GM12872 (cell line): ENCODE data around the gene CSAD.
A peak's percentile ranks its signal among the peaks of the same experiment; 100 is the strongest.

Experiments
- TF ChIP-seq, protein P1 (sequence below): IDR thresholded peaks from 3 replicates; pipeline ENCODE4 v1.5.1; 2011; ENCODE audit warnings: low read depth, mild to moderate bottlenecking, low read length, moderate library complexity; ENCODE audit not compliant: insufficient read depth

Gene CSAD

DNA sequence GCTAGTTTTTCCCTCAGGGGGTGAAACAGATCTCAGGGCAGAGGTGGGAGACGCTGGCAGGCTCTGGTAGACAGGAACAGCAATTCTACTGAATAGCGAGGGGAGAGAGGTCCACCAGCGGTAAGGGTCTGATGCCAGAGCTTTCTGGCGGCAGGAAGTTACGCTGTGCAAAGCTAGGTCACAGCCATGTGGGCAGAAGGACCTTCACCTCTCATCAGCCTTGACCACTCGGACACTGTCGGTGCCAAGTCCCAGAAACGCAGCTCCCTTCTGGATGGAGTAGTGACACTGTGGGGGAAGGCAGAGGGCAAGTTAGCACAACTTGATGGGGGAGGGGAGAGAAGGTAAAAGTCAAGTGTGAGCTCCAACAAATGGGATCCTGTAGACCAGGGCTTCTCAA, 10.5 kb downstream of the CSAD start:
- TF ChIP-seq, protein P1, sequence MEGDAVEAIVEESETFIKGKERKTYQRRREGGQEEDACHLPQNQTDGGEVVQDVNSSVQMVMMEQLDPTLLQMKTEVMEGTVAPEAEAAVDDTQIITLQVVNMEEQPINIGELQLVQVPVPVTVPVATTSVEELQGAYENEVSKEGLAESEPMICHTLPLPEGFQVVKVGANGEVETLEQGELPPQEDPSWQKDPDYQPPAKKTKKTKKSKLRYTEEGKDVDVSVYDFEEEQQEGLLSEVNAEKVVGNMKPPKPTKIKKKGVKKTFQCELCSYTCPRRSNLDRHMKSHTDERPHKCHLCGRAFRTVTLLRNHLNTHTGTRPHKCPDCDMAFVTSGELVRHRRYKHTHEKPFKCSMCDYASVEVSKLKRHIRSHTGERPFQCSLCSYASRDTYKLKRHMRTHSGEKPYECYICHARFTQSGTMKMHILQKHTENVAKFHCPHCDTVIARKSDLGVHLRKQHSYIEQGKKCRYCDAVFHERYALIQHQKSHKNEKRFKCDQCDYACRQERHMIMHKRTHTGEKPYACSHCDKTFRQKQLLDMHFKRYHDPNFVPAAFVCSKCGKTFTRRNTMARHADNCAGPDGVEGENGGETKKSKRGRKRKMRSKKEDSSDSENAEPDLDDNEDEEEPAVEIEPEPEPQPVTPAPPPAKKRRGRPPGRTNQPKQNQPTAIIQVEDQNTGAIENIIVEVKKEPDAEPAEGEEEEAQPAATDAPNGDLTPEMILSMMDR, result no peak

DNA sequence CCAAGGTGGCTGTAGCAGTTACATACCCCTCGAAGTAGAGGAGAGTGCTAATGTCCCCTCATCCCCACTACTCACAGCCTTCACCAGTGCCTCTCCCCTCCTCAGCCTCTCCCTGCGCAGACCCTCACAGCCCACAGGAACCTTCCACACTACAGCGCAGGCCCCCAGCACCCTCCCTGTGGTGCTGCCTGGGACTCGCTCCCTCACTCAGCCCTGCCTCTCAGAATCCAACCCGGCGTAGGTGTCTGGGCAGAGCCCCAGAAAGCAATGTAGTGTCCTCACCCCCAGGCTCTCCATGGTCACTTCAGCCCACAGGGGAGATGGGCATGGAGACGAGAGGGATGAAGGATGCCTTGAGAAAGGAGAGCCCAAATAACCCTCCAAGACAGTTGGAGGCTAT, 11.1 kb downstream of the CSAD start:
- TF ChIP-seq, protein P1, result no peak

DNA sequence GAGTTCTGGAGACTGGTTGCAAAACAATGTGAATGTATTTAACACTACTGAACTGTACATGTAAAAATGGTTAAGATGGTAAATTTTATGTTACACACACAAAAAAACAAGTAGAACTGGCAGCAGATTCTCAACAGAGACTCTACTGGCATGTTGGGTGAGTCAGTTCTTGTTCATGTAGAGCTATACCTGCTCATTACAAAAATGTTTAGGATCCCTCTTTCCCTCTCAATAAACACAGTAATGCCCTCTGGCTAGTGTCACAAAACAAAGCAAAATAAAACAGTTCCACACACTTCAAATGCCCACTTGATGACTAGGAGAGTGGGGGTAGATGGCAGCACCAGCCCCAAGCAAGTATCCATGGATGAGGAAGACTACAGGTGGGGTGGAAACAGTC, 13.9 kb downstream of the CSAD start:
- TF ChIP-seq, protein P1, result no peak

DNA sequence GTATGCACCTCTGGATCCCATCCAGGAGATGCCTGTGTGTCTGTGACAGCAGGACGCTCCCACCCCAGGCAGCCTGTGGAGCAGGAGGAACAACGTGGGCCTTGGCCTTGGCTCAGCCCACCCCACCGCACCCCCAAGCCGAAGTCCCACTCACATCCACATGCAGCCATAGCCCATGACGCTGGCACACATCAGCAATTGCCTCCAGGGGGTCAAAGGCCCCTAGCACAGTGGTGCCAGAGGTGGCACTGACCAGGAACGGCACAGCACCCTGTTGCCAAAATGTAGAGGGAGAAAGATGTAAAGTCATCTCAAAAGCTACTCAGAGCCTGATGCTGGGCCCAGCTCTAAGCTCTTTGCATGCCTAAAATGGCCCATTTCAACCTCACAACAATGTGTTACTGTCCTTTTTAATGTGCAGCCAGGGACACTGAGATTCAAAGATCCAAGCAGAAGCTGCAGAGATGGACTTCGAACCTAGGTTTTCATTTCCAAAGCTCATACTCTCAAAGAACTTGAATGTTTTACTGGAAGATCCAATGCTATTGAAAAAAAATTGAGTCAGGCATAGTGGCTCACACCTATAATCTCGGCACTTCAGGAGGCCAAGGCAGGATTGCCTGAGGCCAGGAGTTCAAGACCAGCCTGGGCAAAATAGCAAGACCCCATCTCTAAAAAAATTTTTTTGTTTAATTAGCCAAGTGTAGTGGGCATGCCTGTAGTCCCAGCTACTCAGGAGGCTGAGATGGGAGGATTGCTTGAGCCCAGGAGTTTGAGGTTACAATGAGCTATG, 19.4 kb downstream of the CSAD start:
- TF ChIP-seq, protein P1, result no peak

DNA sequence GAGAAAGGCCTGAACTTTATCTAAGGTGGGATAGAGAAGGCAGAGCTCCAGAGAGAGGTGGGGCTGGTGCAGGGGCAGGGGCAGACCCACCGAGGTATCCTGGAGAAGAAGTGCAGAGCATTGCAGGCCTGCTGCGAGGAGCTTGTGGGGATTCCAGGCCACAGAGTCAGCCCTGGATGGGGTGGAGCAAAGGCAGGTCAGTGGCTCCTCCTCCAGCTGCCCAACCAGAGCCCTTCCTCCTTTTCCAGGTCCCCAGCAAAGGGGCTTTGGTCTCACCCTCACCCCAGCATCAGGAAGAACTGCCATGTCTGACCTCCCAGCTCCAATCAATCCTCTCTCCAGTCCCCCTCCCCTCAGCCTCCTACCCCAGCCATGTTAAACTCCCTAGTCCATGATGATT, 20.1 kb downstream of the CSAD start:
- TF ChIP-seq, protein P1, result no peak

DNA sequence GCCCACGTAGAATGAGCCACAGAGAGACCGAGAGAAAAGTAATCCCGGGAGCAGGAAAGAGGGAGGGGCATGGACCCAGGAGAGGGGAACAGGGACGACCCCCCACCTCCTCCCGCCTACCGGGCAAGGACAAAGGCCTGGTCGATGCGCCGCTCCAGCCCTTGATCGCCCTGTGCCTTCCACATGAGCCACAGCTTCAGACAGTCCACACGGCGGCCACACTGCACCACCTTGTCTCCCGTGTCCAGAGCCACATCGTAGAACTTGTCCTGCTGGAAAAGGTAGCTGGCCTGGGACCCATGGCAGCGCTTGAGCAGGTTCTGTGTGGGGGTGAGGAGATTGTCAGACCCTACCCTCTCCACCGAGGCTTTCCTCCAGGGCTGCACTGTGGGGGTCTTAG, 20.7 kb downstream of the CSAD start:
- TF ChIP-seq, protein P1, result no peak

DNA sequence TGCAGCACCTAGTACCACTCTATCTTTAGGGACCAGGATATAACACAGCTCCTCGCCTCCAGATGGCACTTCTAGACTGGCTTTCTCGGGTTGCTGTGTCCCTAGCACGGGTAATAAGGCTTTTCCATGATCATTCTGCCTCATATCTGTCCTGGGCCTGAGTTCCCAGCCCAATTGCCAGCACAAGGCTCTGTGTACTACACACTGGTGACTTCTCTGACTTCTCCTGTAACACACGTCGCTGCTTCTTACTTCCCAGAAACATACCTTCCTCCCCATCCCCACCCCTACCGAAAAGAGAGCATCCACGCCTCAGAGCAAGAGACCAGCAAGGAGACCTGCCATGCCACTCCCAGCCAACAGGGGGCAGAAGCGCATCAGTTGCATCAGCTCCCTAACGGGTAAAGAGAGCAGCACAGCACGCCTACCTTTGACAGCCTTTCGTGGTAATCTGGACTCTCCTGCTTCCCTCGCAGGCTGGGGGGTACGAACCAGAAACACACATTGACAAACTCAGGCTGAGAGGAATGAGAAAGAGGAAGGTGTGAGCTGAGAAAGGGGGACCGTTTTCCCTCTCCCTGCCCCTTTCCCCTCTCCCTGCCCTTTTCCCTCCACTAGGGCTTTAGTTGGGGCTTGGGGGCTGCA, 21.4 kb downstream of the CSAD start:
- TF ChIP-seq, protein P1, result peak; percentile 100
